NCI-H1436 (cell line): ENCODE data around the gene DCLK2.

Source experiments
- DNase-seq: peaks from one replicate; lab custom pipeline; 2025; lab: John Stamatoyannopoulos, UW

Gene DCLK2

GRCh38 chr4:150209140-150209829 is 131.0 kb downstream of the DCLK2 start:
- DNase-seq = peak; percentile 42

DNA sequence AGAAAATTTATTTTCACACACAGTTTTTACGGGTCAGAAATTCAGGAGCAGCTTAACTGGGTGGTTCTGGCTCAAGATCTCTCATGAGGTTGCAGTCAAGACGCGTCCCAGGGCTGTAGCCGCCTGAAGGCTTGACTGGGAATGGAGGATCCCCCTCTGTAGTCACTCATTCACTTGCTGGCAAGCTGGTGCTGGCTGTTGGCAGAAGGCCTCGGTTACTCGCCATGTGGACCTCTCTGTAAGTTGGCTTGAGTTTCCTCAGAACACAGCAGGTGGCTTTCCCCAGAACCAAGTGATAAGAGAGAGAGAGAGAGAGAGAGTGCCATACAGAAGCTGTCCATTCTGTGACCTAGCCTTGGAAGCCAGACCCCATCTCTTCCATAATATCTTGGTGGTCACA is 132.8 kb downstream of the DCLK2 start:
- DNase-seq = no peak

DNA sequence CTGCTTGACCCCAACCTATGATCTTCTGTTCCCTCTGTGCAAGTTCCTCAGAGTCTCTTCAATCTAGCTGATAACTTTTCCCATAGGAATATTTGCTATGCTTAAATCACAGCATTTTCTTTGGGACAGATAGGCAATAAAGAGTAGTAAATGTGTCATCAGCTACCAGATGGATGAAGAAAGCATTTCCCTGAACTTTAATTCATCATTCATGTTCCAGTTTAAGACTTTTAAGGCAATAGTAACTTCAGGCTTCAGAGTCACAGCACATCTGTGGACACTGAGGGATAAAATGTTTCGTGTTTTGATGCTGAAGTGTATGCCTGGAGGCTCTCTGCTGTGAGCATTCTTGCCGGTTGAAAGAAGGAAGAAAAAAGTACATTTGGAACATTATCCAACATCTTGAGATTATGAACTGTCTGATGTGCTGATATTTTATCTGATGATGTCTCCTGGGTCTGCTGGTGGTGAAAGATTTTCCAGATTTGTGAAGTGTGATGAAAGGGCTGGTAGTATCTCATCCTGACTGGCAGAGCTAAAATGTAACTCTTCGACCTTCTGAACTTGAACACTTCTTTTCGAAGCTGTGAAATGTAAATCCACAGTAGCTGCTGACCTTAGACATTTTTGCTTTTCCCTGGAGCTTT is 133.7 kb downstream of the DCLK2 start:
- no peak for DNase-seq

DNA sequence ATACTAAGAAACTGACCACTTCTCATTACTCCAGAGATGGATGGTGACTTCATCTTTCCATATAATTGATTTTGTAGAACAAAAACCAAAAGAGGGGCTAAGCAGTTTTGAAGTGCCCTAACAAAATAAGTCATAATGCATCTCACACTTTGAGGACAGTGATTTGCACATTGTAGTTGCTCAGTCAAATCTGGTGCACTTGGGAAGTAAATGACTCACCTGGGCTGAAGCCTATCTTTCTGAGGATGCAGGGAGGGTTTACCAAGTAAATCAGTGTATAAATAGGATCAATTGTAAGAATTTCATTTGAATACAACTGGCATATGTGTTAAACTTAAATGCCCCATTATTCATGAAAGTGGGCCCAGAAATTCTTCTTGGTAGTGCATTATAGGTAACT is 134.2 kb downstream of the DCLK2 start:
- DNase-seq = no peak

GRCh38 chr4:150212927-150213326 is 134.7 kb downstream of the DCLK2 start:
- no peak for DNase-seq

- DNase-seq = no peak
These were observed 137.4 kb downstream of the DCLK2 start for GRCh38 chr4:150215601-150216000.

DNA sequence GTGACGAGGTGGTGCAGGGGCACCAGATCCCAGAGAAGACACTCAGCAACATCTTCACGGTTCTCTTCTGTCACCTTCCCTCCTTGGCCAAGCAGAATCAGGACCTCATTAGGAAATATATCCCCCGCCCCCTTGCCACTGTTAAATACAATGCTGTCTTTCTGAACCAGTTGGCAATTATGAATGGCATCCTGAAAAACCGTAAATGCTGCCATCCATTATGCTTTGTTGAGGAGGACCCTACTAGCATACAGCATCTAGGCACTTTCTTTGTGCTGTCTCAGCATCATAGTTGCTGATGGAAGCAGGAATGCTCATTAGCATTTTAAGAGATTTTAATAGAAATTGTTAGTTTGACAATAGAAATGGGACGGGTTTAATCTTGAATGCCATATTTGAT is 138.5 kb downstream of the DCLK2 start:
- DNase-seq = no peak

DNA sequence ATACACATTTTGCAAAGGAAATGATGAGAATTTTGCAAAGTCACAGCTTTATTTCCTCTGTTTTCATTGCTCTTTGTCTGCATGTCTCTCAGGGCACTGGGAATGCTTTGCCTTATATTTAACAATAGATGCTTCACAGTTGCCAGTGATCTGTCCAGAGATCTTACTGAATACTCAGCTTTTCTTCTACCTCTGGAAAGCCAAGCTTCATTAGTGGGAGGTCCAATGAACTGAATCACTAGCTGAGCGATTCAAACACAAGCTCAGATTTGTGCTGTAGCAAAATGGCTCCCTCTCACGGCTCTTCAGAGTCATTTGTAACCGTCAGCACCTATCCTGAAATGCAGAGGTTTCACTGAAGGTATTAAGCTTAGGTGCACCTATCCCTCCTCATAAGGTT is 138.9 kb downstream of the DCLK2 start:
- peak; percentile 45 for DNase-seq

GRCh38 chr4:150217808-150218207 is 139.6 kb downstream of the DCLK2 start:
- DNase-seq = peak; percentile 56

- no peak for DNase-seq
These were observed 140.2 kb downstream of the DCLK2 start for GRCh38 chr4:150218447-150218846.

DNA sequence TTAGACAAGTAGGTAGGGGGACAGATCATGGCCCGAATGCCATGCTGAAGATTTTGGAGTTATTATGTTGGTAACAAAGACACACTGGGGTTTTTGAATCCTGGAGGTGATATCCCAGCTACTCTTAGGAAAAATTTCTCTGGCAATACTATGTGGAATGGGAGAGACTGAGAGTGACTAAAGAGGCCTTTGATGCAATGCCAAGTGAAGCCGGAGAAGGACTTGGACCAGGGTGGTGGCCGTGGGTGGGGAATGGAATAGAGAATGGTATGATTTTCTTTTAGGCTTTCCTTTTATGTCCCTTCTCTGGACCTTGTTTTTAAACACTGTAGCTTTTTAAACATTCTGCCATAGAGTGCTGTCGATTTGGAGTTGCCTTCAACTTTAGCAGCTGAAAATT is 141.6 kb downstream of the DCLK2 start:
- no peak for DNase-seq

- no peak for DNase-seq
These were observed 146.8 kb downstream of the DCLK2 start for GRCh38 chr4:150224896-150225591.

DNA sequence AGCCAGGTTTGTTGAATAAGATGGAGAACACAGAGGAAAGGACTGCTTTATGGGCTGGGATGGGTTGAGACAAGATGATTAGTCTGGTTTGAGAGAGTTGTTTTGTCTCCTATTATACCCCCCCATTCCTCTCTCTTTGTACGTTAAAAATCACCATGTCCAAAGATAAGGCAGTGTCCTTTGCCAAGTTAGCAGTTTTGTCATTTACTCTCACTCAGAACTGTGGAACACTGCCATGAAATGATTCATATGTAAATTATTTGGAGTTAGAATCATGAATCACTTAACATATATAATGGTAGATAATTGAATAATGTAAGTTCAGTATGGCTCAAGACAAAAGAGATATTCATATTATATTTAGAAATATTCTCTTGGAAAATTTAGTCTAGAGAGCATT is 151.3 kb downstream of the DCLK2 start:
- no peak for DNase-seq

- DNase-seq = no peak
These were observed 152.3 kb downstream of the DCLK2 start for GRCh38 chr4:150230561-150230960.

GRCh38 chr4:150231107-150231770 is 153.0 kb downstream of the DCLK2 start:
- DNase-seq = no peak

DNA sequence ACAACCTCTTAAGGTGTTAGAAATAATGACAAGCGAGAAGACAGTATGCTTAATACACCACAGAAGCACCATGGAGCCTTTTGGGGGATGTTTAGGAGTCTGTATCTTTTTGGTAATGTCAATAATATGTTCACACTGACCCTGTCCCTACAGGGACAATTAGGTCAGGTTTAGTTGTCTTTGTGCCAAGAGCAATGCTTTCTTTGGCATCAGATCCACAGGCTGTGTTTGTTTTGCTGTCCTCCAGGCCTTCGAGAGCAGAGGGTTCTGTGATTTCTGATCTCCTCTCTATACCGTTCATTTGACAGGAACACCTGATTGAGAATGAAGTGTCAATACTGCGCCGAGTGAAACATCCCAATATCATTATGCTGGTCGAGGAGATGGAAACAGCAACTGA is 153.8 kb downstream of the DCLK2 start:
- no peak for DNase-seq

DNA sequence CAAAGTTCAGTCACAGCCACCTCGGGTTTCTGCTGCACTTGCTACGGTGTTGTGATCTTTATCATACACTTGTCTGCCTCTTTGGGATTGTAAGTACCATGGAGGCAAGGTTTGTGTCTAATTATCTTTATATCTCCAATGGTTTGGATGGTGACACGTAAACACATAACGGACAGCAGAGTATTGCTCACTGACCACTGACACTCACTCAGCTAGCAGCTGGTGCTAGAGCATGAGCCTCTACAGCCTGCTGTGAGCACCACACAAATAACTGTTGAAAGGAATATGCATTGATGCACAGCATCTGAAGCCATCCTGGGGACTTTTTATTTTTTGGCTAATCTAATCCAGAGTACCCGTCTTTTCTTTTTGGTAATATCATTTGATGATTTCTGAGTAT is 156.0 kb downstream of the DCLK2 start:
- DNase-seq = no peak

DNA sequence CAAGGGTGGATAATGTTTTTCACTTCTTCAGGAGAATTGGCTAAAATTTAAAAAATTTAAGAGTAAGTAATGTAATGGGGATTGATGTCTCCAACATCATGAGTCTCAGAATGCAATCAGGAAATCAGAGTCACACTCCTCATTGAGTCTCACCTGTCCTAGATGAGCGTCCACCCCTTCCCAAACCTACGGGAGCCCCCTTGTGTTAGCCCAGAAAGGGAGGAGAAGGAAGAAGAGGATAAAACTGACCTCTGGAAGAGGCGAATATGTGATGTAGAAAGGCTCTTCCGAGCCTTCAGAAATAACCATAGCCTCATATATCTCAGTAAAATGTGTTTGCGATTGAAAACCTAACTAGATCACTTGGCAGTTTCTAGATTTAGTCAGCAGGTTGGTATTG is 157.1 kb downstream of the DCLK2 start:
- DNase-seq = no peak

- no peak for DNase-seq
These were observed 157.6 kb downstream of the DCLK2 start for GRCh38 chr4:150235808-150236271.

- DNase-seq = no peak
These were observed 158.4 kb downstream of the DCLK2 start for GRCh38 chr4:150236626-150237025.

- DNase-seq = no peak
These were observed 159.0 kb downstream of the DCLK2 start for GRCh38 chr4:150237110-150237872.

GRCh38 chr4:150238591-150238990 is 160.3 kb downstream of the DCLK2 start:
- no peak for DNase-seq
